K562 (cell line): ENCODE data around the gene MPHOSPH9. TPM values are rescaled to one million over a fixed set of nuclear protein-coding genes. Genes with fewer than 3 reads are reported as not detected.

Experiments used
- CBX1 ChIP-seq: sonication (generic); IDR thresholded peaks from 2 replicates; pipeline ENCODE4 v1.6.1; 2016; ENCODE audit warnings: antibody characterized with exemption, low read depth, mild to moderate bottlenecking
- ZKSCAN1 ChIP-seq: fragments of 150-350 bp; IDR thresholded peaks from 2 replicates; pipeline ENCODE4 v1.6.1; 2016; ENCODE audit warnings: low read depth, low read length
- polyA plus RNA-seq, 8 experiments: library from polyadenylated mRNA; depleted of rRNA in 4 of 8; stranded (reverse) in 5 of 8; unstranded in 3 of 8; fragments of >200 nt; fragmentation: Nextera tagmentation in 2 of 8; fragmentation: Illumina TruSeq in 1 of 8; extraction: Ambion mirVana in 2 of 8; extraction: Trizol in 1 of 8; gene quantifications; 2 replicates each; pipeline versions ENCODE4 v1.2.1 to v1.2.3, GENCODE V29; 2011 to 2014; ENCODE audit warnings: inconsistent platforms in 1 of 8, missing spikeins in 1 of 8
- total RNA-seq, 7 experiments: library from RNA; depleted of rRNA in 6 of 7; stranded (reverse); fragments of >200 nt in 6 of 7; fragmentation: Illumina TruSeq in 2 of 7; extraction: Trizol in 2 of 7; gene quantifications; 2 replicates each; pipeline versions ENCODE4 v1.2.1 to v1.2.3, GENCODE V29; 2011 to 2021; ENCODE audit warnings: low replicate concordance in 1 of 7
- TF ChIP-seq, protein P1 (sequence below), 2 experiments: fragments of 450-650 bp; formaldehyde crosslinking in 1 of 2; IDR thresholded peaks; 2 replicates each; pipeline versions ENCODE4 v1.4.0 to v1.6.1; 2014 to 2020; ENCODE audit warnings: mild to moderate bottlenecking in 2 of 2, borderline replicate concordance in 1 of 2, low read depth in 1 of 2
- TF ChIP-seq, protein P2 (sequence below): fragments of 200-800 bp; sonication (Bioruptor generic); IDR thresholded peaks from 2 replicates; pipeline ENCODE4 v1.6.1; 2017; ENCODE audit warnings: missing genetic modification characterization, missing compliant biosample characterization
- TF ChIP-seq, protein P3 (sequence below), 2 experiments: fragments of 450-650 bp in 1 of 2; sonication (generic) in 1 of 2; formaldehyde crosslinking in 1 of 2; IDR thresholded peaks; 2 replicates each; pipeline versions ENCODE4 v1.7.1 to v1.9.0; 2016 to 2022; ENCODE audit warnings: inconsistent platforms in 1 of 2, mild to moderate bottlenecking in 1 of 2, missing genetic modification reagents in 1 of 2

The MPHOSPH9 gene
- total and polyA plus RNA-seq, 9 of the 15 experiments (the other 6 are each of a cell fraction or from before 2014, with no cell fraction given): 14.2 to 103 (median 54.5) TPM

DNA sequence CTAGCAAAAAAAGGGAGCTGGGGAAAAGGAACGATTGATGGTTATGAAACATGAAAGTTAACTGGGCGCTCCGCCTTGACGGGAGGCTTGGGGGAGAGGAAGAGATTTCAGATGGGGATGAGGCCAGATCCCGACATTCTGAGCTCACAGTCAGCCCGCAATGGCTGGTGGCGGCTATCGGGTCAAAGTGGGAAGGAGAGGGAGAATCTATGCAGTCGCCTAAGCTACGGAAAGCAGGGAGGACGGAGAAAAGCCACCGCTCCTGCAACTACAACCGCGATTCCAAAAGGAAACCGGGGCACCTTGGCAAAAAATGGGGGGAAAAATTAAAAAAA lies 502 bp downstream of the MPHOSPH9 start (continued):
- TF ChIP-seq, protein P1, sequence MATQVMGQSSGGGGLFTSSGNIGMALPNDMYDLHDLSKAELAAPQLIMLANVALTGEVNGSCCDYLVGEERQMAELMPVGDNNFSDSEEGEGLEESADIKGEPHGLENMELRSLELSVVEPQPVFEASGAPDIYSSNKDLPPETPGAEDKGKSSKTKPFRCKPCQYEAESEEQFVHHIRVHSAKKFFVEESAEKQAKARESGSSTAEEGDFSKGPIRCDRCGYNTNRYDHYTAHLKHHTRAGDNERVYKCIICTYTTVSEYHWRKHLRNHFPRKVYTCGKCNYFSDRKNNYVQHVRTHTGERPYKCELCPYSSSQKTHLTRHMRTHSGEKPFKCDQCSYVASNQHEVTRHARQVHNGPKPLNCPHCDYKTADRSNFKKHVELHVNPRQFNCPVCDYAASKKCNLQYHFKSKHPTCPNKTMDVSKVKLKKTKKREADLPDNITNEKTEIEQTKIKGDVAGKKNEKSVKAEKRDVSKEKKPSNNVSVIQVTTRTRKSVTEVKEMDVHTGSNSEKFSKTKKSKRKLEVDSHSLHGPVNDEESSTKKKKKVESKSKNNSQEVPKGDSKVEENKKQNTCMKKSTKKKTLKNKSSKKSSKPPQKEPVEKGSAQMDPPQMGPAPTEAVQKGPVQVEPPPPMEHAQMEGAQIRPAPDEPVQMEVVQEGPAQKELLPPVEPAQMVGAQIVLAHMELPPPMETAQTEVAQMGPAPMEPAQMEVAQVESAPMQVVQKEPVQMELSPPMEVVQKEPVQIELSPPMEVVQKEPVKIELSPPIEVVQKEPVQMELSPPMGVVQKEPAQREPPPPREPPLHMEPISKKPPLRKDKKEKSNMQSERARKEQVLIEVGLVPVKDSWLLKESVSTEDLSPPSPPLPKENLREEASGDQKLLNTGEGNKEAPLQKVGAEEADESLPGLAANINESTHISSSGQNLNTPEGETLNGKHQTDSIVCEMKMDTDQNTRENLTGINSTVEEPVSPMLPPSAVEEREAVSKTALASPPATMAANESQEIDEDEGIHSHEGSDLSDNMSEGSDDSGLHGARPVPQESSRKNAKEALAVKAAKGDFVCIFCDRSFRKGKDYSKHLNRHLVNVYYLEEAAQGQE (IDR thresholded peaks at IDR 0.05; ENCODE audit: borderline replicate concordance): no peak
- TF ChIP-seq, protein P1 (CRISPR knock-in tag; IDR thresholded peaks at IDR 0.05; ENCODE audit: low read depth): no peak
- TF ChIP-seq ZKSCAN1: peak; percentile 85
- no peak for TF ChIP-seq CBX1
- TF ChIP-seq, protein P2, sequence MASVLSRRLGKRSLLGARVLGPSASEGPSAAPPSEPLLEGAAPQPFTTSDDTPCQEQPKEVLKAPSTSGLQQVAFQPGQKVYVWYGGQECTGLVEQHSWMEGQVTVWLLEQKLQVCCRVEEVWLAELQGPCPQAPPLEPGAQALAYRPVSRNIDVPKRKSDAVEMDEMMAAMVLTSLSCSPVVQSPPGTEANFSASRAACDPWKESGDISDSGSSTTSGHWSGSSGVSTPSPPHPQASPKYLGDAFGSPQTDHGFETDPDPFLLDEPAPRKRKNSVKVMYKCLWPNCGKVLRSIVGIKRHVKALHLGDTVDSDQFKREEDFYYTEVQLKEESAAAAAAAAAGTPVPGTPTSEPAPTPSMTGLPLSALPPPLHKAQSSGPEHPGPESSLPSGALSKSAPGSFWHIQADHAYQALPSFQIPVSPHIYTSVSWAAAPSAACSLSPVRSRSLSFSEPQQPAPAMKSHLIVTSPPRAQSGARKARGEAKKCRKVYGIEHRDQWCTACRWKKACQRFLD (CRISPR knock-in tag): 0 out of 2 replicates have a peak, but pooled peaks have one; percentile 10
- TF ChIP-seq, protein P3, sequence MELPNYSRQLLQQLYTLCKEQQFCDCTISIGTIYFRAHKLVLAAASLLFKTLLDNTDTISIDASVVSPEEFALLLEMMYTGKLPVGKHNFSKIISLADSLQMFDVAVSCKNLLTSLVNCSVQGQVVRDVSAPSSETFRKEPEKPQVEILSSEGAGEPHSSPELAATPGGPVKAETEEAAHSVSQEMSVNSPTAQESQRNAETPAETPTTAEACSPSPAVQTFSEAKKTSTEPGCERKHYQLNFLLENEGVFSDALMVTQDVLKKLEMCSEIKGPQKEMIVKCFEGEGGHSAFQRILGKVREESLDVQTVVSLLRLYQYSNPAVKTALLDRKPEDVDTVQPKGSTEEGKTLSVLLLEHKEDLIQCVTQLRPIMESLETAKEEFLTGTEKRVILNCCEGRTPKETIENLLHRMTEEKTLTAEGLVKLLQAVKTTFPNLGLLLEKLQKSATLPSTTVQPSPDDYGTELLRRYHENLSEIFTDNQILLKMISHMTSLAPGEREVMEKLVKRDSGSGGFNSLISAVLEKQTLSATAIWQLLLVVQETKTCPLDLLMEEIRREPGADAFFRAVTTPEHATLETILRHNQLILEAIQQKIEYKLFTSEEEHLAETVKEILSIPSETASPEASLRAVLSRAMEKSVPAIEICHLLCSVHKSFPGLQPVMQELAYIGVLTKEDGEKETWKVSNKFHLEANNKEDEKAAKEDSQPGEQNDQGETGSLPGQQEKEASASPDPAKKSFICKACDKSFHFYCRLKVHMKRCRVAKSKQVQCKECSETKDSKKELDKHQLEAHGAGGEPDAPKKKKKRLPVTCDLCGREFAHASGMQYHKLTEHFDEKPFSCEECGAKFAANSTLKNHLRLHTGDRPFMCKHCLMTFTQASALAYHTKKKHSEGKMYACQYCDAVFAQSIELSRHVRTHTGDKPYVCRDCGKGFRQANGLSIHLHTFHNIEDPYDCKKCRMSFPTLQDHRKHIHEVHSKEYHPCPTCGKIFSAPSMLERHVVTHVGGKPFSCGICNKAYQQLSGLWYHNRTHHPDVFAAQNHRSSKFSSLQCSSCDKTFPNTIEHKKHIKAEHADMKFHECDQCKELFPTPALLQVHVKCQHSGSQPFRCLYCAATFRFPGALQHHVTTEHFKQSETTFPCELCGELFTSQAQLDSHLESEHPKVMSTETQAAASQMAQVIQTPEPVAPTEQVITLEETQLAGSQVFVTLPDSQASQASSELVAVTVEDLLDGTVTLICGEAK (IDR thresholded peaks at IDR 0.05): peak; percentile 16; the same call in 1 of the 2 replicates
- TF ChIP-seq, protein P3 (CRISPR knock-in tag; IDR thresholded peaks at IDR 0.05): no peak
